Naive thymus-derived CD8-positive, alpha-beta T cell (primary cell): ENCODE measurements around the gene IL6. TPM values are rescaled to one million over a fixed set of nuclear protein-coding genes. Genes with fewer than 3 reads are reported as not detected.

ENCODE experiments used
- ATAC-seq, 2 donors: fragments of 150-1000 bp; cut with Tn5 transposase in 1 of 2; sonication (Bioruptor Pico), chemical (Tn5 transposase) in 1 of 2; 1 replicate in 1 of 2; 2 replicates in 1 of 2; pipeline ENCODE4 v1.10.0; 2021; ENCODE audit warnings: mild to moderate bottlenecking in 2 of 2, moderate library complexity in 2 of 2
- POLR2A ChIA-PET: fragments of 350-600 bp; sonication (Branson Sonifier 250); formaldehyde crosslinking; loops from one replicate; lab custom pipeline; 2021; ENCODE audit warnings: antibody characterized with exemption; lab: Charles Lee
- DNase-seq, 10 donors: peaks; one replicate each; pipeline versions ENCODE4 v3.0.0 to v3.0.0-alpha.2; 2020 to 2022
- H3K27ac Mint-ChIP-seq, 10 donors: one replicate each; pipeline ENCODE4 v1.8.0; 2020 to 2022; ENCODE audit warnings: mild to moderate bottlenecking in 10 of 10, mixed read lengths in 10 of 10, moderate library complexity in 4 of 10, inconsistent platforms in 1 of 10
- H3K27me3 Mint-ChIP-seq, 5 donors: one replicate each; pipeline ENCODE4 v1.8.0; 2021 to 2022; ENCODE audit warnings: mixed read lengths in 5 of 5
- H3K36me3 Mint-ChIP-seq, 3 donors: one replicate each; pipeline ENCODE4 v1.8.0; 2020 to 2022; ENCODE audit warnings: mixed read lengths in 3 of 3, mild to moderate bottlenecking in 2 of 3, inconsistent platforms in 1 of 3
- H3K4me1 Mint-ChIP-seq, 4 donors: one replicate each; pipeline ENCODE4 v1.8.0; 2021 to 2022; ENCODE audit warnings: mixed read lengths in 4 of 4
- H3K4me3 Mint-ChIP-seq, 10 donors: one replicate each; pipeline ENCODE4 v1.8.0; 2020 to 2022; ENCODE audit warnings: mild to moderate bottlenecking in 10 of 10, mixed read lengths in 10 of 10, moderate library complexity in 6 of 10, inconsistent platforms in 1 of 10
- H3K9me3 Mint-ChIP-seq, 9 donors: one replicate each; pipeline ENCODE4 v1.8.0; 2020 to 2022; ENCODE audit warnings: mixed read lengths in 9 of 9, mild to moderate bottlenecking in 3 of 9, inconsistent platforms in 1 of 9, moderate library complexity in 1 of 9
- polyA plus RNA-seq, 3 donors: library from polyadenylated mRNA; unstranded; fragments of 300-500 nt; fragmentation: Illumina TruSeq; gene quantifications; one replicate each; pipeline ENCODE4 v1.2.3, GENCODE V29; 2021
- total RNA-seq, 8 experiments: library from RNA in 2 of 8; stranded (reverse) in 2 of 8; gene quantifications; one replicate each; pipeline ENCODE4 v1.2.3 and lab custom pipeline; 2021 to 2026

The IL6 gene
- total and polyA plus RNA-seq, 5 experiments from 2014 or later: not detected

DNA sequence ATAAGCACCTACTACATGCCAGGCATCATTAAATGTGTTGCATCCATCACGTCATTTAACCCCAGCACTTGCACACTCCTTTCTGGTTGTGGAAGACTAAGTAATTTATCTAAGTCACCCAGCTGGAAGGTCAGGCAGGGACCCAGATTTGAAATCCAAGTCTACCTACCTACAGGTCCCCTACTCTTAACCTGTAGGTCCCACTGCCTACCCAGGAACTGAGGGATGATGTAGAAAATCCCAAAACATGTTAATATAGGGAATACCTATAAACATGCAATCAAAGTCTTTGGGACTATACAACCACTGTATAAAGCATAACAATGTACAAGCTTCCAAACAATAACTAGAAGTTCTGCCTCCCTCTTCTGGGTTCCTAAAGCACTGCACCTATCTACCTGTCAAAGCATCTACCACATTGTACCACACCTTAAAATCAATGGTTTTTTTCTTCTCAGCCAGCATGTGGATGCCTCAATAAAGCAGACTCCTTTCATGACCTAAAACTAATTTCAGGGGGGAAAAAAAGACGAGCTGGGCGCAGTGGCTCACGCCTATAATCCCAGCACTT, 5.6 kb downstream of the IL6 start:
- no peak overlapping the region for H3K4me3 Mint-ChIP-seq
- peaks cover 0 to 9% (median 5%) of the 10 kb centered on the region in 3 donors for H3K36me3 Mint-ChIP-seq
- H3K27ac Mint-ChIP-seq: no peak overlapping the region
- DNase-seq: no peak
- no peak for ATAC-seq
- peaks cover 3 to 15% (median 7%) of the 10 kb centered on the region in 4 donors for H3K4me1 Mint-ChIP-seq
- H3K27me3 Mint-ChIP-seq: peaks cover 24 to 50% (median 34%) of the 10 kb centered on the region in 5 donors
- H3K9me3 Mint-ChIP-seq: peaks cover 0 to 15% (median 11%) of the 10 kb centered on the region in 9 donors
- POLR2A ChIA-PET: no interaction called here

DNA sequence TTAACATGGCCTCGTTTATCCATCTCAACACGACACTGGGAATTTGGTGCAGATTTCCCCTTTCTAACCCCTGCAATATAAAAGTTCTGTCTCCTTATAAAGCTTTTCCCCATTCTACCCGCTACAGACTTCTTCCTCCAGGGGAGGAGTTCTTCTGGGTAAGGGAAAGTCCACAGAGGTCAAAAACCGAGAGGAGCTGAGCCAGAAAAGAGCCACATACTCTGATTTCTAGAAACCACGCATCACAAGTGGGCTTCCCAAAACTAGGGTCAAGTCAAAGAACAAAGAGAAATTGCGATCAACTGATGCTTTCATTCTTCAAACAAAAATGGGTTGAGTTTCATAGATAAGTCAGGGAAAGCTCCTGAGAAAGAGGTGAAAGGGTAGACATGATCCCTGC, 6.8 kb downstream of the IL6 start:
- ATAC-seq: no peak
- Mint-ChIP-seq H3K36me3 (peaks cover 0 to 10% (median 5%) of the 10 kb centered on the region in 3 donors), H3K27ac (no peak overlapping the region), H3K9me3 (peaks cover 0 to 15% (median 11%) of the 10 kb centered on the region in 9 donors), H3K4me3 (no peak overlapping the region), H3K4me1 (peaks cover 3 to 9% (median 5%) of the 10 kb centered on the region in 4 donors), H3K27me3 (peaks cover 26 to 56% (median 33%) of the 10 kb centered on the region in 5 donors)
- no peak for DNase-seq
- POLR2A ChIA-PET: no interaction called here

DNA sequence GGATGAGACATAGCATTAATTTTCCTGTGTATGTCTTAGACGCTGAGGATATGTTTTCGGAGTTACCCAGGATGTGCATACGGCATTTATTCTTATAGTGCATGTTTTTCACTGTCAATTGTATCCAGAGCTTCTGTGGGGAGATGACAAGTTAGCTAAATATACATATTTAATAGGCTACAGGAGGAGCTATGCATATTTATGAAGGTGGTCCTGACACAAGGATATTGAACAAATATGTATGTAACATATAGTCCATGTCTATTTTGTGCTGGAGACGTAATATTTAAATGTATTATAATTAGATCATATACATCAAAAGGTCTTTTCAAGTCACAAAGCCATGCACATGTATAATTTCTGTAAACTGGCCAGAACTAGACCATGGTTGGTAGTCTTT, 16.0 kb downstream of the IL6 start:
- DNase-seq (no peak), ATAC-seq (no peak)
- POLR2A ChIA-PET: no interaction called here
- Mint-ChIP-seq H3K27ac (no peak overlapping the region), H3K4me1 (no peaks in the 10 kb centered on the region), H3K4me3 (no peak overlapping the region), H3K27me3 (peaks cover under 1 to 10% (median 4%) of the 10 kb centered on the region in 5 donors), H3K9me3 (no peaks in the 10 kb centered on the region), H3K36me3 (no peaks in the 10 kb centered on the region)

DNA sequence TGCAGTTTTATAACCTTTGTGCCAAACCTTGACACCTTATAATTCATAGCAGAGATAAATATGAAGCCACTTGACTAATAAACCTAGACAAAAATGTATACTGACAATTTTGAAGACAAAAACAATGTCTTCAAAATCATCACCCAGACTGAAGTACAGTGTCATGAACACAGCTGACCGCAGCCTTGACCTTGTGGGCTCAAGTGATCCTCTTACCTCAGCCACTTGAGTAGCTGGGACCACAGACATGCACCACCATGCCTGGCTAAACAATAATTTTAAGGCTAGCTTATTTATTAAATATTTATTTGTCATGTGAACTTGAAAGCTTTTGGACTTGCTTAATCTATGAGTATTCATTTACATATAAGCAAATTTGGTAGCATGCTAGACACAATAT, 24.3 kb downstream of the IL6 start:
- H3K9me3 Mint-ChIP-seq: peaks cover 0 to 15% (median 4%) of the 10 kb centered on the region in 9 donors
- DNase-seq: no peak
- H3K27ac Mint-ChIP-seq: no peak overlapping the region
- no peaks in the 10 kb centered on the region for H3K36me3 Mint-ChIP-seq
- peaks cover 3 to 15% (median 11%) of the 10 kb centered on the region in 5 donors for H3K27me3 Mint-ChIP-seq
- POLR2A ChIA-PET: no interaction called here
- no peak overlapping the region for H3K4me3 Mint-ChIP-seq
- ATAC-seq: no peak
- H3K4me1 Mint-ChIP-seq: no peaks in the 10 kb centered on the region

DNA sequence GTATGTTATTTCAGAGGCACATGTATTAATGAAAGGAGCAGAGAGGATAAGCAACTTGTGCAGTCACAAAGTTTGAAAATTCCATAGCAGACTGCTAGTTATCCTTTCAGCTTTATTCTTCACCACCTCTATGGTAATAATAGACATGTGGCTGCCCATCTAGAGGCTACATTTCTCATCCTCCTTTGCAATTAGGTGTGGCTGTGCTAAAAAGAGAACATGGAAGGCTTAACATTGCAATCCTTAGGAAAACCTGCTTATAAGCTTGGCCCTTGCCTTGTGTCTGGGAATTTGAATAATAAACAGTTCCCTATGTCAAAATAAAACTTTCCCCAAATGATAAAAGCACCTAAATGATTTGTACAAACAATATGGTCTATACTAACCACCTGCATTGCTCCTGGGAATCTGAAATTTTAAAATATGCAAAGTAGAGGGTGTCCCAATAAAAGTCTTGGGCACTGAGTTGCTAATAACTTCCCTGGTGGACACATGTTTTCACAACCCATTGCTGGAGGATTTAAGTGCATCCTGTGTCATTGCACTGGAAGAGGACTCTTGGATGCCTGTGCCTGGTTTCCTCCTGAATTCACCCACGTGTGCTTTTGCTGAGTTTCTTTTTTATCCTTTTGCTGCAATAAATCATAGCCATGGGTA, 30.5 kb downstream of the IL6 start:
- H3K4me3 Mint-ChIP-seq: no peak overlapping the region

DNA sequence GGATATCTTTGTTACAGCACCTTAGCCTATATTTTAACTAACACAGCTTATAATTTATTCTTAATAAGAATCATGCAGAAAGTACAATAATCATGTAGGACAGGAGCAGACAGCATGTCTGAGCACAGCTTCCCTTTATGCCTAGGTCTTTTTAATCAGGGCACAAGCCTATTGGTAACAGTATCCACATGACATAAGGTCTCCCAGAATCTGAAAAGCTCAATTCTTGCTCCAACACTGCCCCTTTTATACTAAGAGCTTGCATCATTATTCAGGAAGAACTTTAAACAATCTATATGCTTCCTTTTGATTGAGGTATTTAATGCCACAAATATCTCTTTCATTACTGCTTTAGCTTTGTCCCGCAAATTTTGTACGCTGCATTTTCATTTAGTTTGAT, 31.6 kb downstream of the IL6 start:
- Mint-ChIP-seq H3K9me3 (peaks cover 0 to 20% (median 8%) of the 10 kb centered on the region in 9 donors), H3K36me3 (peaks cover 0 to 7% (median 5%) of the 10 kb centered on the region in 3 donors), H3K4me3 (no peak overlapping the region), H3K27me3 (peaks cover 18 to 50% (median 31%) of the 10 kb centered on the region in 5 donors), H3K27ac (no peak overlapping the region), H3K4me1 (no peaks in the 10 kb centered on the region)
- POLR2A ChIA-PET: no interaction called here
- ATAC-seq: no peak
- no peak for DNase-seq

More for the DNA sequence above, 30.5 kb downstream of the IL6 start:
- Mint-ChIP-seq H3K27me3 (peaks cover 15 to 42% (median 31%) of the 10 kb centered on the region in 5 donors), H3K9me3 (peaks cover 0 to 20% (median 8%) of the 10 kb centered on the region in 9 donors), H3K27ac (no peak overlapping the region), H3K4me1 (no peaks in the 10 kb centered on the region), H3K36me3 (peaks cover 0 to 7% (median 5%) of the 10 kb centered on the region in 3 donors)
- ATAC-seq: no peak
- POLR2A ChIA-PET: no interaction called here
- no peak for DNase-seq

DNA sequence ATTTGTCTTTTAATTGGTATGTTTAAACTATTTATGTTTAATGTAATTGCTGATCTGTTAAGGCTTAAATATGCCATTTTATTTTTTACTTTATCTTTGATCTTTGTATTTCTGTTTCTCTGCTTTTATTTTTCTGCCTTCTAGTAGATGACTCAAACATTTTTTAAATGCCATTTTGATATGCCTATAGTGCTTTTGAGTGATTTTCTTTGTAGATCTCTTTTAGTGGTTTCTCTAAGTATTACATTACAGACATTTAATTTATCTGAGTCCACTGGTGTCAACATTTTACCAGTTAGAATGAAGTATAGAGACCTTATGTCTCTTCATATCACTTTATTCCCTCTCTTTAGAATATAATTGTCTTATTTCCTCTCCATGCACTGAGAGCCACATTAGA, 32.7 kb downstream of the IL6 start:
- Mint-ChIP-seq H3K9me3 (peaks cover 0 to 14% (median 6%) of the 10 kb centered on the region in 9 donors), H3K4me1 (no peaks in the 10 kb centered on the region), H3K27ac (no peak overlapping the region), H3K4me3 (no peak overlapping the region), H3K36me3 (peaks cover 0 to 7% (median 5%) of the 10 kb centered on the region in 3 donors), H3K27me3 (peaks cover 21 to 59% (median 30%) of the 10 kb centered on the region in 5 donors)
- no peak for ATAC-seq
- DNase-seq: no peak
- POLR2A ChIA-PET: no interaction called here

DNA sequence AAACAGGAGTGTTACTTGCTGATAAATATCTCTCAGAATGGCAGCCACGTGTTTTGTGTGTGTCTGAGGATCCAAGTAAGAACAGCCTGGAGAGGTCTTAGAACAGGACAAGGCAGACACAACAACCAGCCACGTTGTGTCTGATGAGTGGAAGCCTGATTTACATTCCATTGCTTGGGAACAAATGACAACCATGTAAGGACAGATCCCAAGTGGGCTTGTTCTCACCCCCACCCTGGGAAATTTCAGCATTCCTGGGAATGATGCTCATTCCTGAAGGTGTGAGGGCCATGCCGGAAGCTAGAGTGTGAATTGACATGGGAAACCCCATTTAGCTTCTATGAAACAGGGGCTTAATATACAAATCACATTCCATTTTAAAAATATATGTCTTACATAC, 35.9 kb downstream of the IL6 start:
- H3K4me1 Mint-ChIP-seq: peaks cover 0 to 4% (median 0%) of the 10 kb centered on the region in 4 donors
- no peak for ATAC-seq
- no peak overlapping the region for H3K4me3 Mint-ChIP-seq
- H3K9me3 Mint-ChIP-seq: peaks cover 0 to 14% (median 6%) of the 10 kb centered on the region in 9 donors
- H3K27ac Mint-ChIP-seq: no peak overlapping the region
- H3K36me3 Mint-ChIP-seq: peaks cover 0 to 7% (median 5%) of the 10 kb centered on the region in 3 donors
- POLR2A ChIA-PET: no interaction called here
- H3K27me3 Mint-ChIP-seq: peaks cover 23 to 65% (median 33%) of the 10 kb centered on the region in 5 donors
- DNase-seq: no peak

DNA sequence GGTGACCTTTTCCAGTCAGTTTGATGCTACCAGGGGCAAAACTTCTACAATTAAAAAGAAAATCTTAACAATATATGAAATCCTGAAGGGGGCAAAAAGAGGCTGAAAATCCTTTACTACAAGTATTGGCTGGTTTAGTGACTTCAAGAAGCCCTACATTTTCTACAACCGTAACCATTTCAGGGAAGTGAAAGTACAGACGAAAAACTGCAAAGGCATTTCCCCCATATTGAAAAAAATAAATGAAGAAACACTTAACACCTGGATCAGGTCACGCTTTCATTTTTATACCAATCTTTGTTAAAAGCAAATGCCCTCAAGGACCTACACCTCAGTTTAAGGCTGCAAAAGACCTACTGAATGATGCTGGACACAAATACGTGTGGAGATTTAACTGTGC, 38.6 kb downstream of the IL6 start:
- POLR2A ChIA-PET: no interaction called here
- DNase-seq (no peak), ATAC-seq (no peak)
- no peaks in the 10 kb centered on the region for H3K36me3 Mint-ChIP-seq
- H3K9me3 Mint-ChIP-seq: peaks cover 0 to 5% (median 0%) of the 10 kb centered on the region in 9 donors
- peaks cover 0 to 4% (median 0%) of the 10 kb centered on the region in 4 donors for H3K4me1 Mint-ChIP-seq
- no peak overlapping the region for H3K27ac Mint-ChIP-seq
- H3K27me3 Mint-ChIP-seq: peaks cover 15 to 53% (median 22%) of the 10 kb centered on the region in 5 donors
- H3K4me3 Mint-ChIP-seq: no peak overlapping the region

DNA sequence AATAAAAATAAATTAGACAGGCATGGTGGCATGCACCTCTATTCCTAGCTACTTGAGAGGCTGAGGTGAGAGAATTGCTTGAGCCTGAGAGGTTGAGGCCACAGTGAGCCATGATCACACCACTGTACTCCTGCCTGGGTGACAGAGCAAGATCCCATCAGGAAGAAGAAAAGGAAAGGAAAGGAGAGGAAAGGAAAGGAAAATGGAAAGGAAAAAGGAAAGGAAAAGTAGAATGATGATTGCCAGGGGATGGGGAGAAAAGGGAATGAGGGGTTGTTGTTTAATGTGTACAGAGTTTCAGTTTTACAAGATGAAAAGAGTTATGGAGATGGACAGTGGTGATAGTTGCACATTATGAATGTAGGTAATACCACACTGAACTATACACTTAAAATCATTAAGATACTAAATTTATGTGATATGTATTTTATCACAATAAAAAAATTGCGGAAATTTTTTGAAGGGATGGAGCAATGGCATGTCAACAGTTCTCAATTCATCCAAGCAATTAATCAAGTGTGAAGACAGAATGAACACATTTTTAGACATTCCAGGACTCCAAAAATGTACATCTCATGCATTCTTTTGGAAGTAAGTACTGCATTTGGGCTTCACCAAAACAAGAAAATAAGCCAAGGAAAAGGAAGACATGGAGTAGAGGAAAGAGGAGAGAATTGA, 44.3 kb downstream of the IL6 start:
- no peak for ATAC-seq
- no peak for DNase-seq
- Mint-ChIP-seq H3K4me1 (no peaks in the 10 kb centered on the region), H3K4me3 (no peak overlapping the region), H3K27ac (peak overlapping the region in 1 of 10 donors; percentile 85), H3K27me3 (peaks cover 10 to 36% (median 16%) of the 10 kb centered on the region in 5 donors), H3K36me3 (no peaks in the 10 kb centered on the region), H3K9me3 (peaks cover 0 to 2% (median 0%) of the 10 kb centered on the region in 9 donors)
- POLR2A ChIA-PET: no interaction called here

DNA sequence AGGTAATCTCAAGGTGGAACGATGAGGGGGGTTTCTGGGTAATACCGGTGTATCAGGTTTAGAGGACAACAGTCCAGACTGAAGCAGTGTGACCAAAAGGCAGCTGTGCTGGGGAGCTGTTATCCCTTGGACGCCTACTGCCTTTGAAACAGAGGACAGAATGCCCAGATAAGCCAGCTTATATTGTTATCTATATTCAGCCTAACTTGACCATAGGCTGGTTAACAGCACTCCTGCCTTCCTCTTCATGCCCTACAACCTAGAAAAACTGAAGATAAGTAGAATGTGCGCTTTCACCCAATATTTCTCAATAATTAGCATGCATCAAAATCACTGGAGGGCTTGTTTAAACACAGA, 44.9 kb downstream of the IL6 start:
- no peak for ATAC-seq
- POLR2A ChIA-PET: no interaction called here
- H3K27me3 Mint-ChIP-seq: peaks cover 10 to 30% (median 14%) of the 10 kb centered on the region in 5 donors

DNA sequence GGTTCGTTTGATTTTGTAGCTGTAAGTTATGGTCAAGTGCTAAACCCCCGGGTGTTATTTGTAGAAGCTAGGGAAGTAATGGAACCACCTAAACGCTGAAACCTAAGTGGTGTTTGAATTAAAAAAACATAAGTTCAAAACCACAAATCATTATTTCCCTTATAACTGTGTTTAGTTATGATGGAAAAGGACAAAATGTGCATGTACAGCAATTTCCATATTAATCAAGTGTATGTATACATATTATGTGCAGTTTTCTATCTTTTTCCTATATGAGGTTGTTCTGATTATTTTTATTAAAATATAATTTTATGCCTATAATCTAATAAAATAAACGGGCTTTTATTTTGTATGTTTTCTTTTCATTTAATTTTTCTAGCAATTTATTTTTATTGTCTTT, 45.9 kb downstream of the IL6 start:
- Mint-ChIP-seq H3K27ac (no peak overlapping the region), H3K36me3 (no peaks in the 10 kb centered on the region), H3K4me3 (no peak overlapping the region), H3K4me1 (no peaks in the 10 kb centered on the region), H3K27me3 (peaks cover 9 to 25% (median 12%) of the 10 kb centered on the region in 5 donors), H3K9me3 (peaks cover 0 to 2% (median 0%) of the 10 kb centered on the region in 9 donors)
- POLR2A ChIA-PET: no interaction called here
- no peak for ATAC-seq
- no peak for DNase-seq

More for the DNA sequence above, 44.9 kb downstream of the IL6 start:
- Mint-ChIP-seq H3K36me3 (no peaks in the 10 kb centered on the region), H3K4me1 (no peaks in the 10 kb centered on the region), H3K27ac (no peak overlapping the region), H3K4me3 (no peak overlapping the region), H3K9me3 (peaks cover 0 to 2% (median 0%) of the 10 kb centered on the region in 9 donors)
- DNase-seq: no peak

DNA sequence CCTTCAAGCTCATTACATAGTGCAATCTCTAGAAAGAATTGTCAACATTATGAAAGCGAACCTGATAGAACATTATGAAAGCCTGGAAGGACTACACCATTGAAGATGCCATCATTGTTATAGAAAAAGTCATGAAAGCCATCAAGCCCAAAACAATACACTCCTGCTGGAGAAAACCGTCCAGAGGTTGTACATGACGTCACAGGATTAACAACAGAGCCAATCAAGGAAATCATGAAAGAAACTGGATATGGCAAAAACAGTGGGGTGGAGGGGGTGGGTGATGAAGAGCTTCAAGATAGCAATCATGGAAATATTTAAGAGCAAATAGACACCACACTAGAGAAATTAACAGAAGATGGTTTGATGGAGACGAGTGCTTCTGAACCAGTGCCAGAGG, 50.0 kb downstream of the IL6 start:
- no peak overlapping the region for H3K4me3 Mint-ChIP-seq
- H3K36me3 Mint-ChIP-seq: no peaks in the 10 kb centered on the region
- H3K27ac Mint-ChIP-seq: peak overlapping the region in 1 of 10 donors; percentile 19
- POLR2A ChIA-PET: no interaction called here
- ATAC-seq (no peak), DNase-seq (no peak)
- peaks cover 0 to 1% (median 0%) of the 10 kb centered on the region in 9 donors for H3K9me3 Mint-ChIP-seq
- H3K4me1 Mint-ChIP-seq: no peaks in the 10 kb centered on the region
- H3K27me3 Mint-ChIP-seq: peaks cover under 1 to 12% (median 5%) of the 10 kb centered on the region in 5 donors
